GM19328 (cell line): ENCODE measurements around the gene ARRDC4.

Experiments
- ATAC-seq: cut with Tn5 transposase; IDR thresholded peaks from one replicate; pipeline ENCODE4 v1.9.1; 2021; ENCODE audit warnings: mild to moderate bottlenecking, moderate library complexity; ENCODE audit not compliant: unreplicated experiment

The ARRDC4 gene, protein sequence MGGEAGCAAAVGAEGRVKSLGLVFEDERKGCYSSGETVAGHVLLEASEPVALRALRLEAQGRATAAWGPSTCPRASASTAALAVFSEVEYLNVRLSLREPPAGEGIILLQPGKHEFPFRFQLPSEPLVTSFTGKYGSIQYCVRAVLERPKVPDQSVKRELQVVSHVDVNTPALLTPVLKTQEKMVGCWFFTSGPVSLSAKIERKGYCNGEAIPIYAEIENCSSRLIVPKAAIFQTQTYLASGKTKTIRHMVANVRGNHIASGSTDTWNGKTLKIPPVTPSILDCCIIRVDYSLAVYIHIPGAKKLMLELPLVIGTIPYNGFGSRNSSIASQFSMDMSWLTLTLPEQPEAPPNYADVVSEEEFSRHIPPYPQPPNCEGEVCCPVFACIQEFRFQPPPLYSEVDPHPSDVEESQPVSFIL

DNA sequence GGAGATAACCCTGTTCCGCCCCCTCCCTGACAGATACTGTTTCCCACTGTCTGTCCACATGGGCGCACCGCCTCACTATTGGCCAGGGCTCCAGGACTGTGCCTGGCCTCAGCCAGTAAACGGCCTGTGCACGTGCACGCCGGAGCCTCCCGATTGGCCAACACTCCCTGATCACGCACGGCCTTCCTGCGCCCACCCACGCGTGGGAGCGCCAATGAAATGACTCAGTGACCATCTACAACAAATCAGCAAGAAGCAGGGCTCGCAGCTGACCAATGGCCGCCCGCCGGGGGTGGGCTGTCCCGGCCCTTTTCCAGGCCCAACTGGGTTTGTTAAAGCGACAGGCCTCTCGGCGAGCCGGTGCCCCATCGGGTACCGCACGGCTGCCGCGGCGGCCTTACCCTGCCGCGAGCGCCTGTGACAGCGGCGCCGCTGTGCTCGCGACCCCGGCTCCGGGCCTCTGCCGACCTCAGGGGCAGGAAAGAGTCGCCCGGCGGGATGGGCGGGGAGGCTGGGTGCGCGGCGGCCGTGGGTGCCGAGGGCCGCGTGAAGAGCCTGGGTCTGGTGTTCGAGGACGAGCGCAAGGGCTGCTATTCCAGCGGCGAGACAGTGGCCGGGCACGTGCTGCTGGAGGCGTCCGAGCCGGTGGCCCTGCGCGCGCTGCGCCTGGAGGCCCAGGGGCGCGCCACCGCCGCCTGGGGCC lies at the start of gene ARRDC4:
Gene ARRDC4 (plus strand): TSS at position 340 of the 703 bp plus-strand sequence. CDS start 159 bp downstream, at position 499.
- peak; percentile 93 for ATAC-seq

DNA sequence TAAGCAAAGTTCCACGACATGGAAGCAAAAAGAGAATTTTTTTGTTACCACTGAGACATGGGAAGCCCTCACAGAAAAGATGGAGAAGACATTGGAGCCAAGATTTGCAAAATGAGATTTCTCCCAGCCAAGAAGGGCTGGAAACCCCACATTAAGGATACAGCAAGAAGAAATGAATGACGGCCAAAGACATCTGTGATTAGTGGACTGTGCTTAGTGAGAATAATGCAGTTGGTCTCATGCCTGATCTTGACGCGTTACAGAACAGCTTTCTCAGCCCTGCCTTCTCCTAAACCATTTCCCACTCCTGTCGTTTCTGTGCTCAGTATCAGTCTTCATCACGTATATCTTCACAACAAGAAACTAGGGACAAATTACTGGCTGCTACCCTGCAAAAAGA lies 45.8 kb upstream of the ARRDC4 start:
- no peak for ATAC-seq

DNA sequence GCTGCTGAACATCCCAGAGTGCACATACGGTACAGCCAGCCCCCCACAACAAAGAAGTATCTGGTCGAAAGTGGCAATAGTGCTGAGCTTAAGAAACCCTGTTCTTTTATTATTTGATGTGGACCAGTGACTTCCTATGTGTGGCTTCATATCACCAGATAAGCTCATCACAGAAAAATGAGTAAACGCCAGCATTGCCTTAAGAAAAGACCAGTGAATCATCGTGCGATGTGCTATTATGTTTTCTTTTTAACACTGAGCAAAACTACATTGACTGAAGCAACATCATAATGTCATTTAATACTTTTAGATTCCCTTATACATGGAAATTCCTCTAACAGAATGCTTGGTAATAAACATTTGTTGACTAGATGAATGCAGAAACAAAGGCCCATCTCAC lies 45.2 kb upstream of the ARRDC4 start:
- no peak for ATAC-seq

DNA sequence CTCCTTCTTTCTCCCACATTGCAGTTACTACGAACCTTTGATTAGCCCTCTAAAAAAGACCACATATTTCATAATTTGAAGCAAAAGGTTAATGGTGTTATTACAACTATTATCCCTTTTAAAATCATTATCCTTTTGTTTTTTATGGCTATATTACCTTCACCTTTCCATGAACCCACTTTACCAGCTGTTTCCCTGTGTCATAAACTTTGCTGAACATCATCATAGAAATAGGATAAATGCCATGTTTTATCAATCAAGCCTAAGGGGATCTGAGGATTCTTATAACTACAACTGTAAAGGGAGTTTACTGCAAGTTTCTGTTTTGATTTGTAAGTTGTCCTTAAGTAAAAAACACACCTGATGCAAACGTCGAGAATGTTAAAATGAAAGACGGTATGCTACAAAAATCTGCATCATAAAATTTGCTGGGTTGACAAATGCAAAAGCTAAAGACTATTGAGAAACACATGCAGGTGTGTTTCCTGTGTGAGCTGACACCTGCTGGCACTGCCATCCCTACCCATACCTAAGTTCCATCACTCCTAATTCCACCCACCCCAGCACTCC lies 39.1 kb upstream of the ARRDC4 start:
- ATAC-seq, result no peak

DNA sequence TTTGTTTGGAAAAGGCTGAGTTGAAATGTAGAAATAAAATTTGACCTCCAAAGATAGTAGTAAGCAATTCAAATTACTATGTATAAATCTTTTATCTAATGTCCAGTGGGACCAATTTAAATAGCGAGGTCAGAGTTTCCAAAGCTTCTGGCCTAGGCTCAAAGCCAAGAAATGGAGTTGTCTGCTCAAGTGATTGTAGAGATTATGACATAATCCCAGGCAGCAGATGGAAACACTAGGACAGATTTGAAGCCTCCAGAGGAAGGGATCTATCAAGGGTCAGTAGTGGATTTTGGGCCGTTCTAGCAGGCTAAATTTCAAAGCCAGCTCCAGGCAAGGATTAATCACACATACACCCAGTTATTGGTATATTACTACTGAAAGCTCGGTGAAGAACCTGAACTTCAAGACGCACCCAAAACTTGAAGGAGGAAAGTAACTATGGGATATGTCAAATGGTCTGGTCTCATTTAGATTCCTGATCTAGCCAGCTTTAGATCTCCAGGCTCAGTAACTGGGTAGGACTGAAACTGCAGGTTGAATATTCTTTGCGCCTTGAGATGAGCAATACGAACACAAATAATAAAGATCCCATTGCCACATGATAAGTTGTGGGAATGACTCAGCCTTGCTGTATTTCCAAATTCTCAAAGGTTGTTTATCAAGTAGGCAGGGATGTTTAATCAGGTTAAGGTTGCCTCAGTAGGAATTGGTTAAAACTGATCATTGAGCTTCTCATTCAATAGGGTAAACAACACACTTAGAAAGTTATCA lies 30.9 kb upstream of the ARRDC4 start:
- ATAC-seq, result no peak

DNA sequence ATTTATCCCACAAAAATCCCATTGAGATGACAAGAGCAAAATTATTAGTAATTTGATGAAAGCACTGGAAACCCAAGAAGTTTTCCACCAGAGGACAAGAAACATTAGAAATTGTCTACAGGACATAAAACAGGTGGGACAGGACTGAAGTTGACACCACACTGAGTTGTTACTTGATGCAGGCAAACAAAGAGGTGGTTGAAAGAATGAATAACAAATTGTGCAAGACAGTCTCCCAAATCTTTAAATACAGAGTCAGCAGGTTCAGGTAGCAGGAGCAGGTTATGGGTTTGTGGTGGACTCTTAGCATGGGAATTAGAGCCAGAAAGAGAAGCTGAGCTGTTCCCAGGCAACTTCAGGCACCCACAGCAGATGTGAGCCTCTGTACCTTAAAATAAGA lies 30.3 kb upstream of the ARRDC4 start:
- no peak for ATAC-seq

DNA sequence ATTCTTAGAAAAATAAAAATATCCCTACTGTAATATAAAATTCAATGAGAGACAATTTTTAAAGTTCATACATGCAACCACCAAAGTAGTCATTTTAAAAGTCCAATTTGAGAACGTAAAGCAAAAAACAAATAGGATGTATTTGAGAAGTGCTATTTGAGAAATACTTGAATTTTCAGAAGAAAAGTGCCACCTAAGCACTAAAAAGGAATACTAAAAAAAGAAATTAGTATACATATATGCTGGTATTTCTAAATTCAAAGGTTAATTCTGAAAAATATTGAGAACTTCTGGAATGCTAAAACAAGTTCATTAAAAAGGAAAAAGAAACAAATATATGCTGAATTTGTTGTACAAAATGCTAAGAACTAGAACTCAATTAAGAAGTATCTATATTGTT lies 29.2 kb upstream of the ARRDC4 start:
- no peak for ATAC-seq

DNA sequence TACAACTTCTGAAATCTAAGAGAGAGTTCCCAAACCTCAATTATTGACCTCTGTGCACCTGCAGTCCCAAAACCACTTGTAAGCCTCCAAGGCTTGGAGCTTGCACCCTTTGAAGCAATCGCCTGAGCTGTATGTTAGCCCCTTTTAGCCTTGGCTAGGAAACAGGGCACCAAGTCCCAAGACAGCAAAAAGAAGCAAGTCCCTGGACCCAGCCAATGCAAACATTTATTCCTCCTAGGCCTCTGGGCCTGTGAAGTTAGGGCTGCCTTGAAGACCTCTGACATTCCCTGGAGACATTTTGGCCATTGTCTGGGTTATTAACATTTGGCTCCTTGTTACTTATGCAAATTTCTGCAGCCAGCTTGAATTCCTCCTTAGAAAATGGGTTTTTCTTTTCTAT lies 26.9 kb upstream of the ARRDC4 start:
- no peak for ATAC-seq

DNA sequence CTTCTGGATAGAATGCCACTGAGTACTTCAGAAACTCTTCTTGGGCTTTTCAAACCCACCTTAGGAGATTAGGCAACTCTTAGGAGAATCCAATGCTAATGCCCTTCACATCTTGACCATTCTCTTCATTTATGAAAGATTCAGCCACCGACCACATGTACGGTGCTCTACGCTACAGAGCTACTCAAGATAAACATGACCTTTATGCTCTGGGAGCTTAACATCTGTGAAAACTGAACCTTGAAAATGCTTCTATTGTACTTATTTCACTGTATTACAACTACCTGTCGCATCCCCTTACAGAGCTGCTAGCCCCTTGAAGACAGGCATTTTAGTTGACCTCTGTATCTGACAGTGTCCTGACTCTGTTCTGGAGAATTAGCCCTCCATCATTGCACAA lies 19.5 kb upstream of the ARRDC4 start:
- ATAC-seq, result no peak

DNA sequence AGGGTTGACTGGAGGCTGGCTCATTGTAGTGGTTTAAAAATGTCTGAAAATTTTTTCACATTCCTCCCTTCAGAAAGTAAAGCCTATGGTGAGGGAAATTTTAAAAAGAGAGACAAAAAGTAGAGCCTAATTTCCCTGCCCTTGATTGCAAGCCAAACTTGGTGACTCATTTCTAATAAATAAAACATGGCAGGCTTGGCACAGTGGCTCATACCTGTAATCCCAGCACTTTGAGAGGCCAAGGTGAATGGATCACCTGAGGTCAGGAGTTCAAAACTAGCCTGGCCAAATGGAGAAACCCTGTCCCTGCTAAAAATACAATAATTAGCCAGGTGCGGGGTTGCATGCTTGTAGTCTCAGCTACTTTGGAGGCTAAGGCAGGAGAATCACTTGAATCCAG lies 18.9 kb upstream of the ARRDC4 start:
- ATAC-seq, result no peak

DNA sequence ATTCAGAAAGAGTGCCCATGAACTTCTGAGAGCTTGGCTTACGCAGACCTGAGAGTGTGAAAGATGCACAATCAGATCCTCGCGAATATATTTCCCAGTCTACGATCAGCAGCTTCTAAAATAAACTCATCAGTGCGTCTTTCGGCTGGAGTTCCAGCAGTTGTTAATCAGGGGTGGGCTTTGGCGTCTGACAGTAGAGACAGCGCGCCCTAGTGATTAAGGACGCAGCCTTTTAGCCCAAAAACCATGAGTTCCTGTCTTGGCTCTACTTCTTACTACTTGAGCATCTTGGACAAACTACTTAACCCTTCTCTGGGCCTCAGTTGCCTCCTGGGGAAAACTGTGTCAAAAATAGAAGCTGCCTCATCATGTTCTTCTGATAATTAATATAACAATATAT lies 15.8 kb upstream of the ARRDC4 start:
- no peak for ATAC-seq

DNA sequence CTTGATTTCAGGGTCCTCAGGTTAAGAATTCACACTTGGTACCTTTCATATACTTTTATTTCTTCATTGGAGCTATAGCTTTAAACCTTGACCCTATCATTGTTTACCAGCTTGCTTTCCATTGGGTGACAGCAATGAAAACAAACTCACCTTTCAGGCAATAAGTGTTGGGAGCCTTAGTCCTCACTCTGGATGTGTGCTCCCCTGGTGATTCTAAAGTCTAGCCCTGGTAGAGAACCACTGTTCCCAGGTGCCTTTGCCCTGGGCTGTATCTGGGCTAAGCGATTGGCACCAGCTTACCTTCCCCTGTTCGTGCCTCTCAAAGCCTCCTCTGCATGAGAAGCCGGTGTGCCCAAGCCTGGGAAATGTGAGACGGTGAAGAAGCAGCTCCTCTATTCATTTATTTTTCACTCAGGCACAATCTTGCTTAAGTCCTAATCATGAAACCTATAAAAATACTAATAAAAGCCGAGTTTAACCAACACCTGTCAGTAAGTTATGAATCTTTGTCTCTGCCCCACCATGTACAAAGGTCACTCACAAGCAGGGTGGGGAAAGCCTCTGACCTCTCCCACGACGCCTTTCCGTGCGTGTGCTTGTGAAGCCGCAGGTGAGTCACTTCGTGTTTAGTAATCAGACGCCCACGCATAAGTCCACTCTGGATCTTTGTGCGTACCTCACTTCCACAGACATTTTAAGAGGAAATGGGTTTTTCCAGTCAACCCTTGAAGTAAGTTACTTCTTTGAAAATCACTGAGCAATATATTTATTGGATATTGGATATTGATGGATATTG lies 12.8 kb upstream of the ARRDC4 start:
- ATAC-seq, result no peak

DNA sequence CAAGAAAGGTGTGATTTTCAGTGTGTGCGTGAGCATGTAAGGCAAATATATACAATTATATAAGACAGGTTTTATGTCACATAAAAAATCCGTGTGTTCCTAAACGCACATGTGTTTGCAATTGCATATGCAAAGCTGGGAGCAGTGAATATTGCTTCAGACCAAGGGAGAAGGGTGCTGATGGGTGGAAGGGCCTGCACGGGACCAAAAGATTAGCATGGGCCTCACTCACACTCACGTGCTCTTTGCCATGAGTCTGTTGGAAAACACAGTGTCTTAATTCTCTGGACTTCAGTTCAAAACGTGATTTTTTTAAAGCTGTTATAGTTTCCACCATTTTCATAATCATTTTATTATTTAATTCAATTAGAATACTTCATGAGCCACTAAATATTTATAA lies 7.2 kb upstream of the ARRDC4 start:
- ATAC-seq, result no peak

DNA sequence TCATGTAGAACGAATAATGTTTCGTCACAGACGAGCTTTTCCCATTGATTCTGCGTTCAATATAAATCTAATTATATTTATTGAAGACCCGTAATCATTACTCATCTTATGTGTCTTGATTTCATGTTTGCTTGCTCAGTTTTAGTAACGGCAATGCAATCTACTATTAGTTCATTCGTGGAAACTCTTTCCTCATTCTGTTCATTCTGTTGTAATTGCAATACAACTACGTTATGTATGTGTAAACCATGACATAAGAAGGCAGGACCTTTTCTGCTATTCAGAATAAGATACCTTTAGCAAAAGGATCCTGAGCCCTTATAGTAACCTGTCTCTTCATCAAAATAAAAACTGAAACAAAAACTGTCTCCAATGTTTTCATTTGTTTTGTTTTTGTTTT lies 6.8 kb upstream of the ARRDC4 start:
- no peak for ATAC-seq

DNA sequence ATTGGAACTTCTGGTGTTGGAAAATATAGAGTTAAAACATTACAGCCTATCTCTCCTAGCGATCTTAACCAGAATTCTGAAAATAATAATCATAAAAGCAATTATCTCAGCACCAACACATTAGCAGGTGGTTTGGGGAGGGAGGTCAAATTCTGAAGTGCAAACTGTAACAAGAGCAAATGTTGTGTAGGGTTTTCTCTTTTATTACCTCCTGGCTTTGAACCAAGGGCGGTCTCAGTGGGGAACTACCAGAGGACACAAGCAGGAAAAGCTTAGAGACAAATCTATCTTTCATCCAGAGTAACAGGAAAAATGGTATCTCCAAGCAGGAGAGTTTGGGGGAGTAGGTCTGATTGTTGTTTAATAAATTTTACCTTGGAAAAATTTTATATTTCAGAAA lies 5.5 kb upstream of the ARRDC4 start:
- no peak for ATAC-seq

DNA sequence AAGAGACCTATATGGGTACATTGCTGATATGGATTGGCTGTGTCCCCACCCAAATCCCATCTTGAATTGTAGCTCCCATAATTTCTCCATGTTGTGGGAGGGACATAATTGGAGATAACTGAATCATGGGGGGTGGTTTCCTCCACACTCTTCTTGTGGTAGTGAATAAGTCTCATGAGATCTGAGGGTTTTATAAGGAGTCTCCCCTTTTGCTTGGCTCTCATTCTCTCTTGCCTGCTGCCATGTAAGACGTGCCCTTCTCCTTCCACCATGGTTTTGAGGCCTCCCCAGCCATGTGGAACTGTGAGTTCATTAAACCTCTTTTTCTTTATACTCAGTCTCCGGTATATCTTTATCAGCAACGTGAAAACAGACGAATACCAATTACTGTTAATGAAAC lies 5.0 kb upstream of the ARRDC4 start:
- no peak for ATAC-seq

DNA sequence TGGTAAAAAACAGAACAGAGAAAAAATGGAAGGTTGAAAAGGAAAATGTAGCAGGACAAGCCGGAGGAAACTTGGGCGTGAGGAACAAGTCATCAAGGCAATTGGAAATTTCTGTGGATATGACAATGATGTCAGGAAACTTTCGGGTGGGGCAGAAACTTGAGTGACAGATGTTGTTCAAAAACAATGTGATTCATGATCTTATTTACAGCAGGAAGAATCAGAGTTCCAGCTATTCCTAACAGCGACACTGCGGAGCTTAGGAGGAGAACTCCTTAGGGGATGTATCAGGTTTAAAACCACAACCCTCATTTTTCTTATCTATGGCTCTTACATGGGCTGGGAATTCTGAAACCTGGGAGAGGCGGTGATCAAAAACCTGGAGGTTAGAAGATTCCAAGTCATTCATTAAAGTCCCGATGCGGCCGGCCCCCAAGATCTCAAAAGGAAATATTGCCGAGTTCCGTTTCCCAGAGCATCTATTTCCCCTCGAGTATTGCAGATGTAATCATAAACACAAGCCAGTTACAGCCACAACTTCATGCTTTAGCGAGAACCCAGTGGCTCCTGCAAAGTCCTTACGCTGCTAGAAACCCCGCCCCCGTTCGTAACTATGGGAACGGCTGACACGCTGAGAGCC lies 659 bp upstream of the ARRDC4 start:
- ATAC-seq, result no peak

DNA sequence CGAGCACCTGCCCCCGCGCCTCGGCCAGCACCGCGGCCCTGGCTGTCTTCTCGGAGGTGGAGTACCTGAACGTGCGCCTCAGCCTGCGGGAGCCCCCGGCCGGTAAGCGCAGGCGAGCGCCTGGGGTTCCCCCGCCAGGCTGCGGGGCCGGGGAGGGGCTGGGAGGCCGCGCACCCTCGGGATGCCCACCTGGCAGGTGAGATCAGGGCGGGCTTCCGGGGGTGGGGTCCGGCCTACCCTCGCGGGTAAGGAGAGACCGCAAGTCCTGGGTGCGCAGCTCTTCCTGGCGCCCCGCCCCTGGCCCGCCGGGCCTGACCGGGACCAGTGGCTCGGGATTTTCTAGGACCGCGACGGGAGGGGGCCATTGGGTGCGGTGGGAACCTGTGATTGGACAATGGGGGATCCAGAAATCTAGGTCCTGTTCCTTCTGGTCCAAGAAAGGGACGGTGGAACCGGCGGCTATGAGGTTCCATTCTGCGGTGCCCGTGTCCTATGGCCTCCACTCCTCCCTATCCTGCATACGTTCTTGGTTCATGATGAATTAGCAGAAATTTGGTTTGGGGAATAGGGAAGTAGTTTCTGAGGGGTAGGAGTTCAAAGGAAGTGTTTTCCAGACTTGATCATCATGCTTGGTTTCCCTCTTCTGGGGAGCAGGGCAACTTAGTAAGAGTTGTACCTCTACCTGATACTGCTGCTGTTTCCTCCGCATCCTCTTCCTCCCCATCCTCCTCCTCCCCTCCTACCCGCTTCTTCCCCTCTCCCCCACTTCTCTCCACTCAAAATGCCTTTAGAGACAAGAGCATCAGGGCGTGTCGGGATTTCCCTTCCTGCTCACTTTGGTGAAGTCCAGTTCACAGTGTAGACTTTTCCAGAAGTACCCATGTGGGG lies 808 bp downstream of the ARRDC4 start:
- no peak for ATAC-seq

DNA sequence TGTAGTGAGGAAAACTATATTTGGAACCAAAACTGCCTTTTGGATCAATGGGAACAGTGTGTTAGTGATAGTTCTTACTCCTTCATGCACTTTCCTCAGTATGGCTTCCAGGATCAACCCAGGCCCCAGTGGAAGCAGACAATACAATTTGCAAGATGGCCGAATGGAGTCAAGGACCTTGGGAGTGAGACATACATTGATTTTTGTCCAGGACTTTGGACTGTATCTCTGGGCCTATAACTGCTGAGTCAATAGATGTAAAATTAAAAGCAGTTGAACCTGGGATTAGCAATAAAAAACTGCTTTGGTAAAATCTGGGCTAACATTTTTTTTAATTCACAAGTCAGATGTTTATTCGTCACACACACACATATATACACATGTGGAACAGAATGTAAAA lies 1.8 kb downstream of the ARRDC4 start:
- no peak for ATAC-seq
